Choroid plexus epithelial cell (primary cell): Measurements from ENCODE around the gene SCN3B.

Experiments used
- DNase-seq: peaks from one replicate; pipeline ENCODE4 v3.0.0-alpha.2; 2010; ENCODE audit warnings: low read depth
- H3K4me3 ChIP-seq: 2 replicates; pipeline ENCODE4 v1.5.1; 2011; ENCODE audit warnings: low read depth, mild to moderate bottlenecking, control low read depth, low read length, moderate library complexity
- TF ChIP-seq, protein P1 (sequence below): conservative IDR thresholded peaks from 2 replicates; pipeline ENCODE4 v1.5.1; 2011; ENCODE audit warnings: low read depth, mild to moderate bottlenecking, control low read depth, inconsistent platforms, low read length, moderate library complexity

The SCN3B gene

DNA sequence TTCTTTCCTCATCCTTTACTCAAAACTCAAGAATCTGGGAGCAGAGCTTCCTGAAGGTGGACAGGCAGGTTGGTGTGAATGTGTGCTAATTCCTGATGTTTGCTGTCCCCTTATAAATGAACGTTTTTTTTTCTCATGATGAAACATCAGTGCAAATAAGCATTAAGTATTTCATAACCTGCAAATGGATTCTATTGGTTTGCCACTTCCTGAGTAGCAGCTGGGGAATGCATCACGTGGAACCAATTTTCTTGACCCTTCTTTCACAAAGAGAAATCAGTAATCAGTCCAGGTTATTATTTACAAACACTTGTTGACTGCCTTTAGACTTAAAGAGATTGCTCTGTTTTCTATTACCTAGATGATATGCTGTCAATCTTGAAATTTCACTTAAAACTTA, 40.1 kb upstream of the SCN3B start:
- no peak for DNase-seq
- TF ChIP-seq, protein P1, sequence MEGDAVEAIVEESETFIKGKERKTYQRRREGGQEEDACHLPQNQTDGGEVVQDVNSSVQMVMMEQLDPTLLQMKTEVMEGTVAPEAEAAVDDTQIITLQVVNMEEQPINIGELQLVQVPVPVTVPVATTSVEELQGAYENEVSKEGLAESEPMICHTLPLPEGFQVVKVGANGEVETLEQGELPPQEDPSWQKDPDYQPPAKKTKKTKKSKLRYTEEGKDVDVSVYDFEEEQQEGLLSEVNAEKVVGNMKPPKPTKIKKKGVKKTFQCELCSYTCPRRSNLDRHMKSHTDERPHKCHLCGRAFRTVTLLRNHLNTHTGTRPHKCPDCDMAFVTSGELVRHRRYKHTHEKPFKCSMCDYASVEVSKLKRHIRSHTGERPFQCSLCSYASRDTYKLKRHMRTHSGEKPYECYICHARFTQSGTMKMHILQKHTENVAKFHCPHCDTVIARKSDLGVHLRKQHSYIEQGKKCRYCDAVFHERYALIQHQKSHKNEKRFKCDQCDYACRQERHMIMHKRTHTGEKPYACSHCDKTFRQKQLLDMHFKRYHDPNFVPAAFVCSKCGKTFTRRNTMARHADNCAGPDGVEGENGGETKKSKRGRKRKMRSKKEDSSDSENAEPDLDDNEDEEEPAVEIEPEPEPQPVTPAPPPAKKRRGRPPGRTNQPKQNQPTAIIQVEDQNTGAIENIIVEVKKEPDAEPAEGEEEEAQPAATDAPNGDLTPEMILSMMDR = no peak
- H3K4me3 ChIP-seq = no peak overlapping the region

DNA sequence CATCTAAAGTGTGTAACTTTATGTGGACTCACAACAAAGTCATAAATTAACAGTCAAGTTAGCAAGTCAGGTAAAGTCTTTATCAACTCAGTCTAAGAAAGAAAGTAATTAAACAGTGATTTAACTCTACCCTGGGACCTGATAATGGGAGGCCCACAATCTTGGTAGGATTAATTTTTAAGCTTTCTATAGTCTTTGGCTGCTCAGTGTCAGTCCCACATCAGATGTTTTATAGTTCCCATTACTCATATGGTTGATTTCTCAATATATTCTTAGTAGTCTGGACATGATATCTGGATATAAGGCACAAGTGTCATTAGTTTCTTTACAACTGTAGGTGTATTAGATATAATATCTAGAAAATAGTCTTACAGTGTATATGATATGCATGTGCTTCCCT, 38.5 kb upstream of the SCN3B start:
- no peak overlapping the region for H3K4me3 ChIP-seq
- no peak for DNase-seq
- TF ChIP-seq, protein P1 = no peak

DNA sequence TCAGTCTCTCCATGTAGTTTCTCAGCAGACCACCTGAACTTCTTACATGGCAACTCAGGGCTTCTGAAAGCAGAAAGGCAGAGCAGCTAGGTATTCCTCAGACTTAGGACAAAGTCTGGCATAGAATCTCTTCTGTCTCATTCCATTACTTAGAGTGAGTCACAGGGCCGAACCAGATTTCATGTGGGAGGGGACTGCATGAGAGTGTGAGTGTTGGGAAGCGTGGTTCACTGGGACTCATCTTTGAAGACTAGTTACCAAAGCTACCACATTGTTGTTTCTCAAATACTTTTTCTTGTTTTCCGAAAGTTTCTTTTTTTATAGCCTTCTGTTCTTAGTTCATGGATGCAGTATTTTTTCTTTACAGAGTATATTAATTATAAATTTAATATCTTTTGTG, 36.1 kb upstream of the SCN3B start:
- H3K4me3 ChIP-seq = no peak overlapping the region
- DNase-seq = peak; percentile 20
- TF ChIP-seq, protein P1 = no peak

DNA sequence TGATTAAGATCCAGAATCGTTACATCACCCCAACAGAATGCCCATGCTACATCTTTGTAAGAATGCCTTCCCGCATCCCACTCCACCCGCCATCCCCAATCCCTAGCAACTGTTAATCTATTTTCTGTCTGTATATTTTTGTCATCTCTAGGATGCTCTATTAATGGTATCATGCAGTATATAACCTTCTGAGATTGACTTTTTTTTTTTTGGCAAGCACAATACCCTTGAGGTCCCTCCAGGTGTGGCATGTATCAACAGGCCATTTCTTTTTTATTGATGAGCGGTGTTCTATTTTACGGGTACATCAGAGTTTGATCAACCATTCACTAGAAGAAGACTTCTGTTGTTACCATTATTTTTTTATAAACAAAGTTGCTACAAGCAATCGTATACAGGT, 30.2 kb upstream of the SCN3B start:
- DNase-seq = no peak
- H3K4me3 ChIP-seq = no peak overlapping the region
- TF ChIP-seq, protein P1 = no peak

DNA sequence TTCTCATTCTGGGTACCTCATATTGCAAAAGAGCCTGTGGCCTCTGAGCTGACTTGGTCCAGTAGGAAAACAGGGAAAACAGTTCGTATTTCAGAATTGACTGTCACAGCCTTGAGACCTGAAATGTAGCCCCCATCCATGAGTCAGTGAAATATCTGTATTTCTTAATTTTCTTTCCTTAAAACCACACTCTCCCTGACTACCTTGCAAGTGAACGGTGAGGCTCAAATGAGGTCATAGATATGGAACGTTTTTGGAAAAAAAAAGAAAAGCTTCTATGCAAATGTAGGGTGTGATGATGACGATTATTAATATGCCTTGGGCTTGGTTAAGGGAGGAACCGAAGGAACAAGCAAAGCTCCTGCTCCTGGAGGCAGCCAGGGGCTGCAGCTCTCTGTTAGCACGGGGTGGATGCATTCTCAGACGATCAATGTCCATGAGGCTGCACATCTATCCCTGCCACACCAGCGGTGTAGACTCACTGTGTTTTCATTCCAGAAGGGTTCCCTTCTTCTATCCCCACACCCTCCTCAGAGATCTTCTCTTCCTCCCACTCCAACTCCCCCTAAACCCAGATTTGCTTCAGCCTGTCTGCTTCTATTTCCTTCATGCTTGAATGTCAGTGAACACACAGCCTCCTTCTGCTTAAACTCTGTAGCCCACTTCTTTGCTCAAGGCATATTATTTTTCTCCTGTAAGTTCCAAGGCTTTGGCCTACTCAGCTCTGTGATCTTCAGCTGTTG, 29.2 kb upstream of the SCN3B start:
- TF ChIP-seq, protein P1 = no peak
- no peak overlapping the region for H3K4me3 ChIP-seq
- no peak for DNase-seq

DNA sequence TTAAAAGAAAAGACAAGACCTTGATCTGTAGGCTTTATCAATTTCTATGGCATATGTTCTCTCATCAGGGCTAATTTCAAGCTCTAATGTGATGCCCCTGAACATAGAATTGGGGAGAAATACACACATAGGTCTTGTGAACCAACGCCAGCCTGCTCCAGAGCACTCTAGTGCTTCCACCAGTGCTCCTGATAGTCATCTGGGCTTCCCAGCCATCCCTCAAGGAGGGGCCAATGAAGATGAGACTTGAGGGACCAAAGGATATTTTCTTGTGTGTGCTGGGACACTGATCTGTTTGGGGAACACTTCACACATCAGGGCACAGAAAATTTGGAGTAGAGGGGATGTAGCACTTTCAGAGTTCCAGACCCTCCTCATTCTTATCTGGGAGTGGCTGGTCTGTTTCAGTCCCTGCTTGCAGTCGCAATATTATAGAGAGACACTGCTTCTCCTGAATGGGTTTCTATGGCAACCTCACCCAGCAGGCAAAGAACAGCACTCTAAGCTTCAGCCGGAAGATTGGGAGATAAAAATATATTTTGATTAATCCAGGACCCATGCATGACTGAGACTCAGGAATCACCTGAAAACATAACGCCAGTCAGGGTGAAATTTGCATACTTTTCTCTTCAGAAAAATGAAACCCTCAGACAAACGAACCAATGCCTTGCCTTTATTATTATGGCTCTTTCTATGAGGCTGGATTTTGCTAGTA, 28.4 kb upstream of the SCN3B start:
- no peak overlapping the region for H3K4me3 ChIP-seq
- DNase-seq = no peak
- TF ChIP-seq, protein P1 = no peak
